Adrenal gland (tissue), 12 donors: ENCODE results near the gene AGBL1. TPM values are rescaled to one million over a fixed set of nuclear protein-coding genes. Genes with fewer than 3 reads are reported as not detected.
A peak's percentile ranks its signal among the peaks of the same experiment; 100 is the strongest.

Experiments used
- DNase-seq, 7 donors: peaks; one replicate each; pipeline ENCODE4 v3.0.0-alpha.2; 2019 to 2020
- H3K27ac ChIP-seq, 5 donors: fragments of 200-600 bp; sonication (generic) in 4 of 5; 1 replicate in 3 of 5; 2 replicates in 2 of 5; pipeline versions ENCODE4 v1.5.1 to v1.8.0; 2016 to 2020; ENCODE audit warnings: mild to moderate bottlenecking in 1 of 5
- H3K27me3 ChIP-seq: fragments of 200-600 bp; 2 replicates; pipeline ENCODE4 v1.8.0; 2021
- H3K36me3 ChIP-seq, 2 donors: fragments of 200-600 bp; replicated peaks in 1 of 2; 1 replicate in 1 of 2; 2 replicates in 1 of 2; pipeline versions ENCODE4 v1.5.1 to v1.8.0; 2018 to 2022
- H3K4me1 ChIP-seq, 2 donors: fragments of 200-600 bp; replicated peaks in 1 of 2; 1 replicate in 1 of 2; 2 replicates in 1 of 2; pipeline versions ENCODE4 v1.5.1 to v1.8.0; 2018 to 2021
- H3K4me3 ChIP-seq, 4 donors: fragments of 200-600 bp; sonication (generic) in 3 of 4; one replicate each; pipeline ENCODE4 v1.5.1; 2016 to 2018
- H3K9me3 ChIP-seq, 3 donors: fragments of 200-600 bp; sonication (generic) in 1 of 3; replicated peaks in 1 of 3; 1 replicate in 2 of 3; 2 replicates in 1 of 3; pipeline versions ENCODE4 v1.5.1 to v1.8.0; 2016 to 2021
- CTCF ChIP-seq, 6 experiments: fragments of 450-650 bp in 4 of 6; fragments of 200-600 bp in 2 of 6; sonication (generic) in 1 of 6; IDR thresholded peaks; 1 replicate in 5 of 6; 2 replicates in 1 of 6; pipeline versions ENCODE4 v1.5.1 to v1.8.0; 2016 to 2021; ENCODE audit warnings: antibody characterized with exemption in 6 of 6, mild to moderate bottlenecking in 2 of 6, moderate library complexity in 1 of 6
- POLR2A ChIP-seq, 2 donors: fragments of 450-650 bp; IDR thresholded peaks; one replicate each; pipeline ENCODE4 v1.6.1; 2017; ENCODE audit warnings: antibody characterized with exemption in 2 of 2, mild to moderate bottlenecking in 2 of 2, moderate library complexity in 1 of 2
- WGBS, 4 donors: extraction: QIAGEN DNeasy Blood & Tissue Kit in 2 of 4; methylation state at CpG; one replicate each; pipeline versions ENCODE4 v1.1.5 to v1.1.7; 2013 to 2017; 5-methylcytosine and 5-hydroxymethylcytosine counted together
- intact Hi-C, 2 donors: fragments of 100-400 bp; cut with DNase I; formaldehyde crosslinking; loops; one replicate each; pipeline versions ENCODE4 v1.14.1 to v1.15.0; 2022 to 2023
- polyA plus RNA-seq, 3 donors: library from polyadenylated mRNA; stranded (reverse); fragments of 200-250 nt in 2 of 3; fragments of 350-450 nt in 1 of 3; fragmentation: Illumina TruSeq in 1 of 3; extraction: RNeasy Lipid Tissue Mini Kit (QIAGEN cat#74804) in 1 of 3; gene quantifications; one replicate each; pipeline ENCODE4 v1.2.3, GENCODE V29; 2013 to 2014
- total RNA-seq, 9 donors: library from RNA; depleted of rRNA in 4 of 9; stranded (reverse); fragments of >200 nt in 4 of 9; fragments of 120-200 nt in 1 of 9; fragmentation: NEBNext Ultra II Directional in 1 of 9; extraction: Animal tissue kit (Norgen Biotek cat#: 25700) in 1 of 9; gene quantifications; one replicate each; pipeline versions ENCODE4 v1.1.0 to v1.2.4, GENCODE V29; 2013 to 2023
- donor health status: healthy with polysubstance abuse.
- donor health status: Bipolar disorder and iron deficiency.
- donor health status: DM: yes; HTN: yes; CAD: no.
- donor health status: DM: no; HTN: no; CAD: no.
- donor health status: DM: no; HTN: no; CAD: no.
- donor health status: DM: yes; HTN: yes; CAD: no.

Gene AGBL1
- total and polyA plus RNA-seq, 12 donors = 0.04 to 0.07 (median 0.06) TPM; not detected in 9

GRCh38 chr15:86609275-86609674 lies 529.6 kb downstream of the AGBL1 start:
- no peak for TF ChIP-seq POLR2A (IDR thresholded peaks at IDR 0.05)
- no peak for TF ChIP-seq CTCF (IDR thresholded peaks at IDR 0.05)
- H3K4me1 ChIP-seq = no peaks in the 10 kb centered on the region
- DNase-seq = no peak
- WGBS, 4 donors = 78 to 83% (median 81%) methylated on average over 3 of the region's 3 CpGs
- intact Hi-C loops = no loop called here
- no peak overlapping the region for H3K27ac ChIP-seq
- H3K36me3 ChIP-seq = no peaks in the 10 kb centered on the region
- no peaks in the 10 kb centered on the region for H3K27me3 ChIP-seq
- no peaks in the 10 kb centered on the region for H3K9me3 ChIP-seq
- no peak overlapping the region for H3K4me3 ChIP-seq

- no peak overlapping the region for H3K27ac ChIP-seq
- DNase-seq = no peak
- WGBS, 4 donors = 72 to 83% (median 80%) methylated on average over 2 of the region's 2 CpGs
- H3K9me3 ChIP-seq = no peaks in the 10 kb centered on the region
- no peaks in the 10 kb centered on the region for H3K4me1 ChIP-seq
- no peaks in the 10 kb centered on the region for H3K36me3 ChIP-seq
- intact Hi-C loops = no loop called here
- TF ChIP-seq POLR2A (IDR thresholded peaks at IDR 0.05) (no peak), CTCF (IDR thresholded peaks at IDR 0.05) (no peak)
- H3K27me3 ChIP-seq = no peaks in the 10 kb centered on the region
- H3K4me3 ChIP-seq = no peak overlapping the region
These were observed 530.4 kb downstream of the AGBL1 start for GRCh38 chr15:86610038-86610437.

- WGBS, 4 donors = 21 to 32% (median 28%) methylated on average over 2 of the region's 2 CpGs
- Histone ChIP-seq H3K27ac (no peak overlapping the region), H3K9me3 (no peaks in the 10 kb centered on the region), H3K4me3 (no peak overlapping the region), H3K36me3 (no peaks in the 10 kb centered on the region), H3K4me1 (no peaks in the 10 kb centered on the region), H3K27me3 (no peaks in the 10 kb centered on the region)
- intact Hi-C loops = no loop called here
- peak in 3 of 7 donors; percentile 4 to 27 (median 10) for DNase-seq
- TF ChIP-seq POLR2A (IDR thresholded peaks at IDR 0.05) (no peak), CTCF (IDR thresholded peaks at IDR 0.05) (no peak)
These were observed 531.9 kb downstream of the AGBL1 start for GRCh38 chr15:86611417-86612040.

- intact Hi-C loops = no loop called here
- H3K27ac ChIP-seq = no peak overlapping the region
- H3K27me3 ChIP-seq = no peaks in the 10 kb centered on the region
- DNase-seq = no peak
- H3K4me1 ChIP-seq = no peaks in the 10 kb centered on the region
- H3K4me3 ChIP-seq = no peak overlapping the region
- no peak for TF ChIP-seq CTCF (IDR thresholded peaks at IDR 0.05)
- TF ChIP-seq POLR2A (IDR thresholded peaks at IDR 0.05) = no peak
- H3K36me3 ChIP-seq = no peaks in the 10 kb centered on the region
- 88 to 92% (median 88%) methylated on average over 3 of the region's 3 CpGs for WGBS, 4 donors
- H3K9me3 ChIP-seq = no peaks in the 10 kb centered on the region
These were observed 535.7 kb downstream of the AGBL1 start for GRCh38 chr15:86615411-86615810.
